Measurements from ENCODE around the gene SMIM41.

DNA sequence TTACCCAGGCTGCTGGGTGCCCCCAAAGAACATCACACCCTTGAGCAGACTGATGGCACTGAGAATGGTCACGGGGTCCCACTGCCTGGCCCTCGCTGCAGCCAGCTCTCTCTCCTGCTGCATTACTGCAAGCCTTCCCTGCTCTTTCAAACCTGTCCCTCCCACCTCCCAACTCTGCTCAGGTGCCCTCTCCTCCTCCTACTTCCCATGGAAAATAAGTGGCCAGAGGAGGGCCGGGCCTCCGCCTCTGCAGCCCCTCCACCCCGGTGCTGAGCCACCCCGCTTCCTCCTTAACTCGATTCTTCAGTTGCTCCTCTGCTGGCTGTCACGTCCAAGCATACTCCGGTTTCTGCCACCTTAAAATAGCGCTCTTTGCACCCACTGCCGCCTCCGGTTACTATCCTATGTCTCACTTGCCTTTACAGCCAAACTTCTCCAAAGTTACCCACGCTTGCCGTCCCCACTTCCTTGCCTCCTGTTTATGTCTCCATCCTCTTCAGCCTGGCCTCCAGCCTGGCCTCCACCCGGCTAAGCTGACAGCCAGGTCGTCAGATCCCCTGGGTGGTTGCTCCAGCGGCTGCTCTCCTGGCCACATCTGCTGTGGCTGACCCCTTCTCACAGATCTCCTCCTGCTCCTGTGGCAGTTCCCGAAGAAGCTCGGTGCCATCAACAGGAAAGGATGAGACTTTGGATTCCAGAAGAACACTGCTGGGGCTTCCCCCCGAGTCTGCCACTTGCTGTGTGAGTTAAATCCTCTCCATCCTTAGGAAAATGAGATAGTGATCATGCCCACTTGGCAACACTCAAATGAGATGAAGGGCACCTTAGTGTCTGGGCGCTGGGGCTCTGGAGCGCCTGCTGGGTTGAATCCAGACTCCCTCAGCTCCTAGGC is 7.7 kb downstream of the SMIM41 start:
- TF ChIP-seq CHD2 (IDR thresholded peaks at IDR 0.05; ENCODE audit: low read length, partially characterized antibody), result no peak
- TF ChIP-seq EP300 (IDR thresholded peaks at IDR 0.05), result no peak
- TF ChIP-seq, protein P1, sequence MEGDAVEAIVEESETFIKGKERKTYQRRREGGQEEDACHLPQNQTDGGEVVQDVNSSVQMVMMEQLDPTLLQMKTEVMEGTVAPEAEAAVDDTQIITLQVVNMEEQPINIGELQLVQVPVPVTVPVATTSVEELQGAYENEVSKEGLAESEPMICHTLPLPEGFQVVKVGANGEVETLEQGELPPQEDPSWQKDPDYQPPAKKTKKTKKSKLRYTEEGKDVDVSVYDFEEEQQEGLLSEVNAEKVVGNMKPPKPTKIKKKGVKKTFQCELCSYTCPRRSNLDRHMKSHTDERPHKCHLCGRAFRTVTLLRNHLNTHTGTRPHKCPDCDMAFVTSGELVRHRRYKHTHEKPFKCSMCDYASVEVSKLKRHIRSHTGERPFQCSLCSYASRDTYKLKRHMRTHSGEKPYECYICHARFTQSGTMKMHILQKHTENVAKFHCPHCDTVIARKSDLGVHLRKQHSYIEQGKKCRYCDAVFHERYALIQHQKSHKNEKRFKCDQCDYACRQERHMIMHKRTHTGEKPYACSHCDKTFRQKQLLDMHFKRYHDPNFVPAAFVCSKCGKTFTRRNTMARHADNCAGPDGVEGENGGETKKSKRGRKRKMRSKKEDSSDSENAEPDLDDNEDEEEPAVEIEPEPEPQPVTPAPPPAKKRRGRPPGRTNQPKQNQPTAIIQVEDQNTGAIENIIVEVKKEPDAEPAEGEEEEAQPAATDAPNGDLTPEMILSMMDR (IDR thresholded peaks at IDR 0.05), result no peak
